Epithelial cell of proximal tubule (primary cell): ENCODE results near the gene PITRM1. TPM values are rescaled to one million over a fixed set of nuclear protein-coding genes. Genes with fewer than 3 reads are reported as not detected.
"Not testable (repeated sequence)": the region's sequence is repeated elsewhere in the genome, so short reads cannot be mapped to it uniquely, and the experiment has no call there.

Experiments used
- DNase-seq: peaks from one replicate; pipeline ENCODE4 v3.0.0-alpha.2; 2011; ENCODE audit warnings: low read depth
- H3K4me3 ChIP-seq: 2 replicates; pipeline ENCODE4 v1.5.1; 2011; ENCODE audit warnings: low read depth, mild to moderate bottlenecking, low read length
- total RNA-seq: library from RNA; depleted of rRNA; stranded (reverse); fragments of >200 nt; gene quantifications from 2 replicates; pipeline ENCODE4 v1.2.3, GENCODE V29; 2015
- TF ChIP-seq, protein P1 (sequence below): conservative IDR thresholded peaks from 2 replicates; pipeline ENCODE4 v1.5.1; 2012; ENCODE audit warnings: low read depth, mild to moderate bottlenecking, low read length

Gene PITRM1, protein sequence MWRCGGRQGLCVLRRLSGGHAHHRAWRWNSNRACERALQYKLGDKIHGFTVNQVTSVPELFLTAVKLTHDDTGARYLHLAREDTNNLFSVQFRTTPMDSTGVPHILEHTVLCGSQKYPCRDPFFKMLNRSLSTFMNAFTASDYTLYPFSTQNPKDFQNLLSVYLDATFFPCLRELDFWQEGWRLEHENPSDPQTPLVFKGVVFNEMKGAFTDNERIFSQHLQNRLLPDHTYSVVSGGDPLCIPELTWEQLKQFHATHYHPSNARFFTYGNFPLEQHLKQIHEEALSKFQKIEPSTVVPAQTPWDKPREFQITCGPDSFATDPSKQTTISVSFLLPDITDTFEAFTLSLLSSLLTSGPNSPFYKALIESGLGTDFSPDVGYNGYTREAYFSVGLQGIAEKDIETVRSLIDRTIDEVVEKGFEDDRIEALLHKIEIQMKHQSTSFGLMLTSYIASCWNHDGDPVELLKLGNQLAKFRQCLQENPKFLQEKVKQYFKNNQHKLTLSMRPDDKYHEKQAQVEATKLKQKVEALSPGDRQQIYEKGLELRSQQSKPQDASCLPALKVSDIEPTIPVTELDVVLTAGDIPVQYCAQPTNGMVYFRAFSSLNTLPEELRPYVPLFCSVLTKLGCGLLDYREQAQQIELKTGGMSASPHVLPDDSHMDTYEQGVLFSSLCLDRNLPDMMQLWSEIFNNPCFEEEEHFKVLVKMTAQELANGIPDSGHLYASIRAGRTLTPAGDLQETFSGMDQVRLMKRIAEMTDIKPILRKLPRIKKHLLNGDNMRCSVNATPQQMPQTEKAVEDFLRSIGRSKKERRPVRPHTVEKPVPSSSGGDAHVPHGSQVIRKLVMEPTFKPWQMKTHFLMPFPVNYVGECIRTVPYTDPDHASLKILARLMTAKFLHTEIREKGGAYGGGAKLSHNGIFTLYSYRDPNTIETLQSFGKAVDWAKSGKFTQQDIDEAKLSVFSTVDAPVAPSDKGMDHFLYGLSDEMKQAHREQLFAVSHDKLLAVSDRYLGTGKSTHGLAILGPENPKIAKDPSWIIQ
- total RNA-seq: 69.9 and 172 TPM in 2 replicates

GRCh38 chr10:3172446-3173170, at the start of gene PITRM1:
Gene PITRM1 (minus strand): TSS chr10:3172782. CDS start chr10:3172772, 10 bp downstream.
- H3K4me3 ChIP-seq: peak within 1 kb of the TSS; percentile 99
- TF ChIP-seq, protein P1, sequence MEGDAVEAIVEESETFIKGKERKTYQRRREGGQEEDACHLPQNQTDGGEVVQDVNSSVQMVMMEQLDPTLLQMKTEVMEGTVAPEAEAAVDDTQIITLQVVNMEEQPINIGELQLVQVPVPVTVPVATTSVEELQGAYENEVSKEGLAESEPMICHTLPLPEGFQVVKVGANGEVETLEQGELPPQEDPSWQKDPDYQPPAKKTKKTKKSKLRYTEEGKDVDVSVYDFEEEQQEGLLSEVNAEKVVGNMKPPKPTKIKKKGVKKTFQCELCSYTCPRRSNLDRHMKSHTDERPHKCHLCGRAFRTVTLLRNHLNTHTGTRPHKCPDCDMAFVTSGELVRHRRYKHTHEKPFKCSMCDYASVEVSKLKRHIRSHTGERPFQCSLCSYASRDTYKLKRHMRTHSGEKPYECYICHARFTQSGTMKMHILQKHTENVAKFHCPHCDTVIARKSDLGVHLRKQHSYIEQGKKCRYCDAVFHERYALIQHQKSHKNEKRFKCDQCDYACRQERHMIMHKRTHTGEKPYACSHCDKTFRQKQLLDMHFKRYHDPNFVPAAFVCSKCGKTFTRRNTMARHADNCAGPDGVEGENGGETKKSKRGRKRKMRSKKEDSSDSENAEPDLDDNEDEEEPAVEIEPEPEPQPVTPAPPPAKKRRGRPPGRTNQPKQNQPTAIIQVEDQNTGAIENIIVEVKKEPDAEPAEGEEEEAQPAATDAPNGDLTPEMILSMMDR: no peak
- peak; percentile 80 for DNase-seq

GRCh38 chr10:3222068-3222467, 49.5 kb upstream of the PITRM1 start:
- H3K4me3 ChIP-seq: no peak overlapping the region
- no peak for DNase-seq
- TF ChIP-seq, protein P1: peak; percentile 39

DNA sequence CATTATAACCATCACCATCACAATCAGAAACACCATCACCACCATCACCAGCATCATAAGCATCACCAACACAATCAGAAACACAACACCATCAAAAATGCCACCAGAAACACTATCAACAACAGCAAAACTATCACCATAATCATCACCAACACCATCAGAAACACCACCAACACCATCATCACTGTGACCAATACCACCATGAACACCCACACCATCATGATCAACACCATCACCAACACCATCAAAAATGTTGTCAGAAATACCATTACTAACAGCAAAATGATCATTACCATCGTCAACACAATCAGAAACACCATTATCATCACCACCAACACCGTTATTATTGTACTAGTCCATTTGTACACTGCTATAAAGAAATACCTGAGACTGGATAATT, 49.0 kb upstream of the PITRM1 start:
- not testable (repeated sequence) for H3K4me3 ChIP-seq, DNase-seq

DNA sequence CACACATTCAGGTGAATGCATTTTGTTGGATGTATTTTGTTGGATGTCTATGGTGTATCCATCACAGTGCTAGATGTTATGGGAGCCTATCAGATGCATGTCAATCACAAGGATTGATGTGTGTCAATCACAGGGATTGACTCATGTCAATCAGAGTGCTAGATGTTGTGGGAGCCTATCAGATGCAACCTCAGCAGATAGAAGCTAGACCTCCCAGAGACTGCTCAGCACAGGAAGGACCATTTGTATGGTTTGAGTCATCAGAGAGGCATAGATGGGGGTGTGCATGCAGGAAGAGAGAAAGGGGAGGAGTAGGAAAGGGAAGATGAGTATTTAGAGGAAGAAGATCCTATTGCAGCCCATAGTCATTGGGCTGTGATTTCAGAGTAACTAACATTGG, 48.3 kb upstream of the PITRM1 start:
- H3K4me3 ChIP-seq: no peak overlapping the region
- TF ChIP-seq, protein P1: no peak
- no peak for DNase-seq

DNA sequence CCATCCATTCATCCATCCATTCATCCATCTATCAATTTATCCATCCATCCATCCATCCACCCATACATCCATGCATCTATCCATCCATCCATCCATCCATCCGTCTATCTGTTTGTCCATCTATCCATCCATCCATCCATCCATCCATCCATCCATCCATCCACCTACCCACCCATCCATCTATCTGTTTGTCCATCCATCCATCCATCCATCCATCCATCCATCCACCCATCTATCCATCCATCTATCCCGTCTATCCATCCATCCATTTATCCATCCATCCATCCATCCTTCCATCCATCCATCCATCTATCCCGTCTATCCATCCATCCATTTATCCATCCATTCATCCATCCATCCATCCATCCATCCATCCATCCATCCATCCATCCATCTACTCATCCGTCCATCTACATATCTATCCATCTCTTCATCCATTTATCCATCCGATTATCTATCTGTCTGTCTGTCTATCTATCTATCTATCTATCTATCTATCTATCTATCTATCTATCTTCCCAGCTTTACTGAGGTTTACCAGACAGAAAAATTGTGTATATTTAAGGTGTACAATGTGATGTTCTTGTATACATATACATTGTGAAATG, 46.5 kb upstream of the PITRM1 start:
- H3K4me3 ChIP-seq, DNase-seq: not testable (repeated sequence)

DNA sequence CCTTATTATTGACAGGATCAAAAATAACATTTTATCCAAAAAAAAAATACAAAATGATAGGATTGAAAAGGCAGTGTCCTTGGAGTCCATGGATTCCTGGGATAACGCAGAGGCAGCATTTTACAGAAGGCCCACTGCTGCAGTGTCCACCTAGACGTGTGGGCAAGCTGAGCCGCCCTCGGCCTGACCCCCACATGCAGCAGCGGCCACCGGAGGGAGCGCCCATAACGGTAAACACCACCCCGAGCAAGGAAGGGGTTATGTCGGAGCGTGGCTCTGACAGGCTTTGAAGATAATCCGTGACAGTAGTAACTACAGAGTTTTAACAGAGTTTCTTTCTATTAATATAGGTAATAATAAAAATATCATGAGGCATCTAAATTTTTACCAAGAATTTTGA, 45.3 kb upstream of the PITRM1 start:
- H3K4me3 ChIP-seq: no peak overlapping the region
- no peak for DNase-seq
- TF ChIP-seq, protein P1: no peak

- TF ChIP-seq, protein P1: no peak
- no peak for DNase-seq
- H3K4me3 ChIP-seq: no peak overlapping the region
These were observed 44.7 kb upstream of the PITRM1 start for GRCh38 chr10:3217301-3217700.
